GM12892 (cell line): ENCODE data around the gene SH3RF3.

Experiments used
- POLR2A ChIP-seq: IDR thresholded peaks from 2 replicates; pipeline ENCODE4 v1.6.1; 2011; ENCODE audit warnings: low read depth, low read length, control low read depth
- POLR2AphosphoS5 ChIP-seq: IDR thresholded peaks from 2 replicates; pipeline ENCODE4 v1.6.1; 2011; ENCODE audit warnings: low read depth, low read length, control low read depth
- TAF1 ChIP-seq: IDR thresholded peaks from 2 replicates; pipeline ENCODE4 v1.6.1; 2011; ENCODE audit warnings: low read depth, mild to moderate bottlenecking, control low read depth, low read length, borderline replicate concordance

DNA sequence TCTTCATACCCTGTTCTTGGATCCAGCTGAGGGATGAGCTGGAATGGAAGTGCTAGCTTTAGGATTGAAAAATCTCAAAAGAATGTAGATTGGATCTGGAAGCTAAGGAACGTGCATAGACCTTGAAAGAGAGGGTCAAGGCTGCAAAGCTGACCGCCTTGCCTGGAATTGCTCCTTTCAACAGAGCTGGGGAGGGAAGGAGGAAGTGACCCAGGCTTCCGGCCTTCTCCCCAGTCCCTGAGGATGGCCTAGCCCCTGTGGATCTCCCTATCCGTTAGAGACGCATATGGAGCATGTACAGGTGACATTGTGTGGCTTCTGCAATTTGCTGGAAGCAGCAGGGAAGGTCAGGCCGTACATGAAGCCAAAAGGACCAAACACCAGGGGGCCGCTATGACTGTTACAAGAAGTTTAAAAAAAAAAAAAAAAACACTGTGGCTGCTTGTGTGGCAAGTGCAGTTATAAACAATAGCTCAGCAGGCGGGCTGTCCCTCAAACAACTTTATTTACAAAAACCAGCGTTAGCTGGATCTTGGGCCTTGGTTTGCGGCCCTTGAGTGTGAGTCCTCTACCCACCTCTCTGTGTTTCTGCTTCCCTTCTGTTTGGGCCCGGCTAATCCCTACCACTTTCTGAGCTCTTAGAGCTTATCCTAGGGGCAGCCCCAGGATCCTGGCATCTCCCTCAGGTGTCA is 257.1 kb downstream of the SH3RF3 start:
- TF ChIP-seq POLR2A, result no peak
- no peak for TF ChIP-seq POLR2AphosphoS5
- TF ChIP-seq TAF1, result no peak
